ENCODE results near the gene CPOX. TPM values are rescaled to one million over a fixed set of nuclear protein-coding genes. Genes with fewer than 3 reads are reported as not detected.

Gene CPOX
- total RNA-seq, 4 donors from 2014 or later: 7.6 to 21.4 (median 14.7) TPM

- WGBS: 89% methylated on average over 1 of the region's 1 CpG
- TF ChIP-seq EP300 (IDR thresholded peaks at IDR 0.05): no peak
- Histone ChIP-seq H3K4me1 (no peaks in the 10 kb centered on the region), H3K27ac (replicated peaks in 1 of 4) (no peak overlapping the region), H3K9me3 (no peaks in the 10 kb centered on the region), H3K4me3 (no peak overlapping the region), H3K27me3 (no peaks in the 10 kb centered on the region), H3K36me3 (no peaks in the 10 kb centered on the region)
- DNase-seq (ENCODE audit: extremely low spot score): no peak
- intact Hi-C loops (cut with DNase I): no loop called here
Measured at GRCh38 chr3:98542623-98543022, 50.8 kb downstream of the CPOX start.

- no peak for TF ChIP-seq CTCF (IDR thresholded peaks at IDR 0.05)
- no peak for DNase-seq (ENCODE audit: extremely low spot score)
- Histone ChIP-seq H3K36me3 (no peaks in the 10 kb centered on the region), H3K9me3 (no peaks in the 10 kb centered on the region), H3K4me1 (no peaks in the 10 kb centered on the region), H3K27me3 (no peaks in the 10 kb centered on the region), H3K27ac (replicated peaks in 1 of 4) (no peak overlapping the region), H3K4me3 (no peak overlapping the region)
- 81% methylated on average over 1 of the region's 1 CpG for WGBS
- intact Hi-C loops (cut with DNase I): no loop called here
Measured at GRCh38 chr3:98541695-98542094, 51.7 kb downstream of the CPOX start.

GRCh38 chr3:98540346-98540745 lies 53.1 kb downstream of the CPOX start:
- DNase-seq (ENCODE audit: extremely low spot score): no peak
- no peaks in the 10 kb centered on the region for H3K36me3 ChIP-seq
- H3K27me3 ChIP-seq: no peaks in the 10 kb centered on the region
- H3K9me3 ChIP-seq: no peaks in the 10 kb centered on the region
- no peak for TF ChIP-seq POLR2AphosphoS5 (IDR thresholded peaks at IDR 0.05)
- no peak for TF ChIP-seq CTCF (IDR thresholded peaks at IDR 0.05)
- no peak for TF ChIP-seq EP300 (IDR thresholded peaks at IDR 0.05)
- TF ChIP-seq POLR2A (IDR thresholded peaks at IDR 0.05; ENCODE audit: low read depth): no peak
- no peak overlapping the region for H3K27ac ChIP-seq (replicated peaks in 1 of 4)
- H3K4me3 ChIP-seq: no peak overlapping the region
- intact Hi-C loops (cut with DNase I): no loop called here
- WGBS: 79% methylated on average over 3 of the region's 3 CpGs
- no peaks in the 10 kb centered on the region for H3K4me1 ChIP-seq

GRCh38 chr3:98536456-98537017 lies 56.9 kb downstream of the CPOX start:
- no peak for DNase-seq (ENCODE audit: extremely low spot score)
- no peaks in the 10 kb centered on the region for H3K4me1 ChIP-seq
- TF ChIP-seq EP300 (IDR thresholded peaks at IDR 0.05) (no peak), POLR2AphosphoS5 (IDR thresholded peaks at IDR 0.05) (no peak), POLR2A (IDR thresholded peaks at IDR 0.05; ENCODE audit: low read depth) (no peak), CTCF (IDR thresholded peaks at IDR 0.05) (no peak)
- intact Hi-C loops (cut with DNase I): no loop called here
- no peak overlapping the region for H3K4me3 ChIP-seq
- no peaks in the 10 kb centered on the region for H3K9me3 ChIP-seq
- H3K36me3 ChIP-seq: no peaks in the 10 kb centered on the region
- H3K27me3 ChIP-seq: no peaks in the 10 kb centered on the region
- WGBS: 87% methylated on average over 6 of the region's 6 CpGs
- H3K27ac ChIP-seq (replicated peaks in 1 of 4): no peak overlapping the region

- no peaks in the 10 kb centered on the region for H3K36me3 ChIP-seq
- WGBS: 88% methylated on average over 1 of the region's 1 CpG
- intact Hi-C loops (cut with DNase I): no loop called here
Measured at GRCh38 chr3:98534734-98535133, 58.7 kb downstream of the CPOX start.

More at GRCh38 chr3:98534734-98535133, 58.7 kb downstream of the CPOX start:
- Histone ChIP-seq H3K4me3 (no peak overlapping the region), H3K27me3 (no peaks in the 10 kb centered on the region), H3K9me3 (no peaks in the 10 kb centered on the region), H3K27ac (replicated peaks in 1 of 4) (no peak overlapping the region), H3K4me1 (no peaks in the 10 kb centered on the region)
- TF ChIP-seq CTCF (IDR thresholded peaks at IDR 0.05): no peak
- no peak for TF ChIP-seq POLR2A (IDR thresholded peaks at IDR 0.05; ENCODE audit: low read depth)
- TF ChIP-seq EP300 (IDR thresholded peaks at IDR 0.05): no peak
- no peak for TF ChIP-seq POLR2AphosphoS5 (IDR thresholded peaks at IDR 0.05)
- DNase-seq (ENCODE audit: extremely low spot score): no peak
